B cell (primary cell): ENCODE results near the gene SEMA3G. TPM values are rescaled to one million over a fixed set of nuclear protein-coding genes. Genes with fewer than 3 reads are reported as not detected.
A peak's percentile ranks its signal among the peaks of the same experiment; 100 is the strongest.

Source experiments
- ATAC-seq: fragments of 200-7000 bp; cut with Tn5 transposase; one replicate; pipeline ENCODE4 v1.10.0; 2021; ENCODE audit warnings: low read depth, mild to moderate bottlenecking, moderate number of reproducible peaks, moderate library complexity
- CTCF ChIA-PET: fragments of 350-600 bp; sonication (Branson Sonifier 250); formaldehyde crosslinking; loops from one replicate; lab custom pipeline; 2021; ENCODE audit warnings: antibody characterized with exemption, inconsistent platforms; lab: Charles Lee
- POLR2A ChIA-PET: fragments of 350-600 bp; sonication (Branson Sonifier 250); formaldehyde crosslinking; loops from one replicate; lab custom pipeline; 2021; ENCODE audit warnings: antibody characterized with exemption; lab: Charles Lee
- DNase-seq: peaks from one replicate; pipeline ENCODE4 v3.0.0; 2013
- H2AFZ ChIP-seq: 2 replicates; pipeline ENCODE4 v1.6.1; 2012; ENCODE audit warnings: mild to moderate bottlenecking, low read depth, low read length; ENCODE audit not compliant: insufficient read depth, poor library complexity, severe bottlenecking
- H3K27ac ChIP-seq, 2 donors: 1 replicate in 1 of 2; 2 replicates in 1 of 2; pipeline ENCODE4 v1.5.1; 2012 to 2013; ENCODE audit warnings: low read length in 2 of 2, mild to moderate bottlenecking in 2 of 2, moderate library complexity in 1 of 2
- H3K27me3 ChIP-seq, 4 experiments: fragments of 200-600 bp in 1 of 4; sonication (generic) in 1 of 4; replicated peaks in 1 of 4; 1 replicate in 2 of 4; 2 replicates in 2 of 4; pipeline versions ENCODE4 v1.6.1 to v1.7.0; 2013 to 2016; ENCODE audit warnings: low read length in 3 of 4, mild to moderate bottlenecking in 2 of 4, mixed read lengths in 1 of 4, moderate library complexity in 1 of 4; ENCODE audit not compliant: insufficient read depth in 4 of 4, control insufficient read depth in 3 of 4; ENCODE audit errors: control extremely low read depth in 1 of 4
- H3K36me3 ChIP-seq, 2 experiments: replicated peaks in 1 of 2; 1 replicate in 1 of 2; 2 replicates in 1 of 2; pipeline versions ENCODE4 v1.6.1 to v1.7.1; 2013; ENCODE audit warnings: low read length in 1 of 2; ENCODE audit not compliant: insufficient read depth in 2 of 2, control insufficient read depth in 1 of 2; ENCODE audit errors: control extremely low read depth in 1 of 2, extremely low read depth in 1 of 2
- H3K4me1 ChIP-seq, 2 donors: fragments of 200-600 bp in 1 of 2; sonication (generic) in 1 of 2; 1 replicate in 1 of 2; 2 replicates in 1 of 2; pipeline versions ENCODE4 v1.5.1 to v1.6.1; 2013 to 2017; ENCODE audit warnings: low read length in 2 of 2; ENCODE audit not compliant: control insufficient read depth in 2 of 2, insufficient read depth in 2 of 2
- H3K4me2 ChIP-seq: replicated peaks from 2 replicates; pipeline ENCODE3; 2012; ENCODE audit warnings: mild to moderate bottlenecking, low read depth, low read length; ENCODE audit not compliant: poor library complexity, severe bottlenecking
- H3K4me3 ChIP-seq, 5 experiments: fragments of 200-600 bp in 1 of 5; sonication (generic) in 1 of 5; 1 replicate in 3 of 5; 2 replicates in 2 of 5; pipeline versions ENCODE4 v1.5.1 to v1.7.0; 2011 to 2016; ENCODE audit warnings: low read length in 4 of 5, mild to moderate bottlenecking in 4 of 5, low read depth in 2 of 5, control low read depth in 1 of 5, moderate library complexity in 1 of 5; ENCODE audit not compliant: insufficient read depth in 1 of 5; ENCODE audit errors: control extremely low read depth in 1 of 5, extremely low read depth in 1 of 5
- H3K79me2 ChIP-seq: fragments of 200-600 bp; sonication (generic); one replicate; pipeline ENCODE4 v1.6.0; 2016; ENCODE audit warnings: low read length; ENCODE audit not compliant: control insufficient read depth, insufficient read depth
- H3K9ac ChIP-seq: fragments of 200-600 bp; sonication (generic); 2 replicates; pipeline ENCODE4 v1.6.1; 2017; ENCODE audit warnings: mild to moderate bottlenecking, low read length, moderate library complexity
- H3K9me3 ChIP-seq, 3 donors: one replicate each; pipeline versions ENCODE4 v1.6.1 to v1.7.1; 2013; ENCODE audit warnings: low read length in 2 of 3; ENCODE audit not compliant: control insufficient read depth in 2 of 3, insufficient read depth in 1 of 3; ENCODE audit errors: control extremely low read depth in 1 of 3
- H4K20me1 ChIP-seq: 2 replicates; pipeline ENCODE4 v1.6.0; 2012; ENCODE audit warnings: mild to moderate bottlenecking, low read length; ENCODE audit not compliant: insufficient read depth, control insufficient read depth, poor library complexity, severe bottlenecking
- H3K27ac Mint-ChIP-seq: one replicate; pipeline ENCODE4 v1.8.0; 2021; ENCODE audit warnings: mixed read lengths
- H3K27me3 Mint-ChIP-seq: one replicate; pipeline ENCODE4 v1.8.0; 2021; ENCODE audit warnings: mixed read lengths
- H3K4me1 Mint-ChIP-seq: one replicate; pipeline ENCODE4 v1.8.0; 2021; ENCODE audit warnings: mixed read lengths
- H3K4me3 Mint-ChIP-seq: one replicate; pipeline ENCODE4 v1.8.0; 2021; ENCODE audit warnings: mixed read lengths
- H3K9me3 Mint-ChIP-seq: one replicate; pipeline ENCODE4 v1.8.0; 2022; ENCODE audit warnings: mixed read lengths; ENCODE audit not compliant: insufficient read depth
- CTCF ChIP-seq: fragments of 200-600 bp; IDR thresholded peaks from one replicate; pipeline ENCODE4 v1.8.0; 2022; ENCODE audit warnings: antibody characterized with exemption, mild to moderate bottlenecking
- EZH2 ChIP-seq: IDR thresholded peaks from 2 replicates; pipeline ENCODE4 v1.6.1; 2012; ENCODE audit warnings: borderline replicate concordance, low read depth, mild to moderate bottlenecking, moderate library complexity, low read length; ENCODE audit not compliant: insufficient read depth, poor library complexity, severe bottlenecking
- WGBS: methylation state at CpG from one replicate; pipeline ENCODE4 v1.1.5; 2013; ENCODE audit warnings: missing lambda C conversion rate; ENCODE audit not compliant: insufficient coverage; 5-methylcytosine and 5-hydroxymethylcytosine counted together
- intact Hi-C: fragments of 100-400 bp; cut with micrococcal nuclease; formaldehyde crosslinking; loops from one replicate; pipeline ENCODE4 v1.10.0; 2022
- polyA plus RNA-seq: library from polyadenylated mRNA; depleted of rRNA; stranded (reverse); fragments of >200 nt; gene quantifications from 2 replicates; pipeline ENCODE4 v1.2.3, GENCODE V29; 2012
- total RNA-seq, 2 donors: library from RNA; stranded (reverse); fragments of 120-200 nt in 1 of 2; gene quantifications; 1 replicate in 1 of 2; 2 replicates in 1 of 2; pipeline versions ENCODE4 v1.2.3 to v1.2.4, GENCODE V29; 2013 to 2022

Gene SEMA3G
- total and polyA plus RNA-seq, 2 donors (not counting 1 experiment from before 2014, with no cell fraction given) = 0.10 to 0.42 TPM

- POLR2A ChIA-PET = no interaction called here
- Histone ChIP-seq H4K20me1 (no peaks in the 10 kb centered on the region), H3K79me2 (no peaks in the 10 kb centered on the region), H3K36me3 (peaks cover 0 to 20% of the 10 kb centered on the region in 2 experiments), H3K9ac (no peak overlapping the region), H3K27me3 (no peaks in the 10 kb centered on the region), H3K4me3 (no peak overlapping the region), H3K27ac (no peak overlapping the region), H2AFZ (no peak overlapping the region), H3K4me1 (no peaks in the 10 kb centered on the region), H3K4me2 (no peak overlapping the region), H3K9me3 (no peaks in the 10 kb centered on the region)
- Mint-ChIP-seq H3K4me3 (no peak overlapping the region), H3K4me1 (no peaks in the 10 kb centered on the region), H3K27ac (no peak overlapping the region), H3K9me3 (no peaks in the 10 kb centered on the region), H3K27me3 (no peaks in the 10 kb centered on the region)
- CTCF ChIA-PET = interaction anchor here (1.0 to 1.8 kb wide), 4 partner anchors 8 to 94 kb away, joined by 3 to 5 read pairs (median 4); no protein-coding TSS in a partner anchor
- peak; percentile 35 for DNase-seq
- TF ChIP-seq CTCF = no peak
- TF ChIP-seq EZH2 = no peak
- no peak for ATAC-seq
- WGBS = 85% methylated on average over 10 of the region's 10 CpGs
- intact Hi-C loops = no loop called here
Measured at GRCh38 chr3:52385157-52385556, 59.7 kb downstream of the SEMA3G start.

DNA sequence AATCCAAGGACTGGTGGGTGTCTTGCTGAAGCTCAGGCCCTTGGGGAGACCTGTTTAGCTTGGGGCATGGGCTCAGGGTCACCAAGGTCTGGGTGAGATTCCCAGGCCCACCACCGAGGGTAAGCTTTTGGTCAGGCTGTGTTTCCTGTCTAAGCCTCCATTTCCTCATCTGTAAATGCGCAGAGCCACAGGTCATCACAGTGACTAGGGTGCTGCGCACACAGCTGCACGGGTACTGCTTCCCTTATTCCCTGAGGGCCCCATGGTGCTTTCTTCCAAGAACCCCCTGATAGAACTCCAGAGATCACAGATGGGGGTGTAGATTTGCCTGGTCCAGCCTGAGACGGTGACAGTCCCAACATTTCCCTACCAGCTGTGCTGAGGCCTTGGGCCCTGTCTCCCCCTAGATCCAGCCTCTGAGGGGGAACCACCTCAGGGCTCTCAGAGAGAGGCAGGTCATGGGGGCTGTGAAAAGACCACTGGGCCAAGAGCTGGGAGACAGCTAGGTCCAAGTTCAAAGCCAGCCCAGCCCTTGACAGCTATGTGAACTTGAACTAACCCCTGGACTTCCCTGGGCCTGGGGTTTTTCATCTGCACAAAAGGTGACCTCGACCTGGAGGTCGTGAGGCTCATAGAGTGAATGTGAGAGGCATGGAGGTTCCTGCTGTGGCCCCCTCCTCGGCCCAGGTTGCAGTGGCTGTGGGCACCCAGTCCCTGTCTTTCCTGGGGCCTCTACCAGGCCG, 60.7 kb downstream of the SEMA3G start:
- H3K79me2 ChIP-seq = no peaks in the 10 kb centered on the region
- no peak overlapping the region for H2AFZ ChIP-seq
- no peak overlapping the region for H3K27ac ChIP-seq
- H3K36me3 ChIP-seq = peaks cover 0 to 19% of the 10 kb centered on the region in 2 experiments
- no peak overlapping the region for H3K9ac ChIP-seq
- Mint-ChIP-seq H3K9me3 (no peaks in the 10 kb centered on the region), H3K4me1 (no peaks in the 10 kb centered on the region), H3K27me3 (no peaks in the 10 kb centered on the region), H3K4me3 (no peak overlapping the region), H3K27ac (no peak overlapping the region)
- DNase-seq (no peak), ATAC-seq (no peak)
- H3K4me1 ChIP-seq = no peaks in the 10 kb centered on the region
- H3K27me3 ChIP-seq = no peaks in the 10 kb centered on the region
- H4K20me1 ChIP-seq = no peaks in the 10 kb centered on the region
- ChIA-PET POLR2A (no interaction called here), CTCF (interaction anchor here (1.1 to 1.8 kb wide), 3 partner anchors 7 to 45 kb away, joined by 3 to 5 read pairs (median 5); no protein-coding TSS in a partner anchor)
- no peak for TF ChIP-seq CTCF
- no peak for TF ChIP-seq EZH2
- no peaks in the 10 kb centered on the region for H3K9me3 ChIP-seq
- no peak overlapping the region for H3K4me2 ChIP-seq
- WGBS = 61% methylated on average over 9 of the region's 9 CpGs
- H3K4me3 ChIP-seq = no peak overlapping the region
- intact Hi-C loops = no loop called here
